ENCODE measurements around the gene ZZZ3. TPM values are rescaled to one million over a fixed set of nuclear protein-coding genes. Genes with fewer than 3 reads are reported as not detected.

Gene ZZZ3
- total RNA-seq (10 to 100 TPM; 44.3 to 85.3 (median 53.7) TPM), polyA plus RNA-seq (10 to 100 TPM; 10.2 to 14.3 (median 13.7) TPM)
- long read RNA-seq, donor 1, full-length matches to known transcripts = 4 of 10 reads
- long read RNA-seq, donor 1, partial matches to known transcripts = 6 of 10 reads
- long read RNA-seq, donor 1, other reads (novel, unspliced or antisense) = 0 of 10 reads
- long read RNA-seq, donor 2, partial matches to known transcripts = 0 of 1 reads
- long read RNA-seq, donor 2, other reads (novel, unspliced or antisense) = 0 of 1 reads

- WGBS, 5 donors = 0 to 1% (median 0%) methylated on average over 30 to 56 of the region's 56 CpGs
- Histone ChIP-seq H3K27ac (peak within 1 kb of the TSS; percentile 91 to 98 (median 95)), H3K4me3 (peak within 1 kb of the TSS; percentile 81 to 98 (median 90)), H3K36me3 (no peaks in the 10 kb centered on the region), H3K9me3 (no peaks in the 10 kb centered on the region), H3K4me1 (peaks cover 32 to 59% (median 49%) of the 10 kb centered on the region in 6 donors), H3K27me3 (replicated peaks in 1 of 7) (no peaks in the 10 kb centered on the region)
- intact Hi-C loops (cut with DNase I; ENCODE audit: low total_unique reads) = no loop called here
- DNase-seq = peak; percentile 97
- TF ChIP-seq POLR2A (IDR thresholded peaks at IDR 0.05) (no peak), POLR2AphosphoS5 (IDR thresholded peaks at IDR 0.05) (peak; percentile 72 to 87 (median 76)), CTCF (IDR thresholded peaks at IDR 0.05 in 8 of 11, conservative IDR thresholded peaks at IDR 0.05 in 3 of 11) (peak in 4 of 11 experiments; percentile 47 to 59 (median 50))
Observed at GRCh38 chr1:77682460-77683159, at the start of gene ZZZ3. Gene ZZZ3 (minus strand): TSS chr1:77682658. CDS start chr1:77633354, 49,304 bp downstream.

GRCh38 chr1:77732090-77732489, 49.6 kb upstream of the ZZZ3 start:
- no peak overlapping the region for H3K27ac ChIP-seq
- no peaks in the 10 kb centered on the region for H3K27me3 ChIP-seq (replicated peaks in 1 of 7)
- TF ChIP-seq POLR2A (IDR thresholded peaks at IDR 0.05) = no peak
- no peak for TF ChIP-seq CTCF (IDR thresholded peaks at IDR 0.05 in 8 of 11, conservative IDR thresholded peaks at IDR 0.05 in 3 of 11)
- TF ChIP-seq POLR2AphosphoS5 (IDR thresholded peaks at IDR 0.05) = no peak
- intact Hi-C loops (cut with DNase I; ENCODE audit: low total_unique reads) = no loop called here
- 82 to 97% (median 93%) methylated on average over 1 of the region's 1 CpG for WGBS, 5 donors
- no peak for DNase-seq
- peaks cover 0 to 99% (median 42%) of the 10 kb centered on the region in 6 donors for H3K36me3 ChIP-seq
- no peaks in the 10 kb centered on the region for H3K9me3 ChIP-seq
- no peak overlapping the region for H3K4me3 ChIP-seq
- H3K4me1 ChIP-seq = no peaks in the 10 kb centered on the region

- Histone ChIP-seq H3K9me3 (no peaks in the 10 kb centered on the region), H3K27ac (no peak overlapping the region), H3K4me1 (no peaks in the 10 kb centered on the region), H3K4me3 (no peak overlapping the region), H3K27me3 (replicated peaks in 1 of 7) (no peaks in the 10 kb centered on the region), H3K36me3 (peaks cover 0 to 100% (median 82%) of the 10 kb centered on the region in 6 donors)
- WGBS, 5 donors = 94 to 100% (median 97%) methylated on average over 4 of the region's 4 CpGs
- intact Hi-C loops (cut with DNase I; ENCODE audit: low total_unique reads) = no loop called here
- TF ChIP-seq POLR2AphosphoS5 (IDR thresholded peaks at IDR 0.05) (no peak), POLR2A (IDR thresholded peaks at IDR 0.05) (no peak), CTCF (IDR thresholded peaks at IDR 0.05 in 8 of 11, conservative IDR thresholded peaks at IDR 0.05 in 3 of 11) (no peak)
- DNase-seq = no peak
Observed at GRCh38 chr1:77725706-77726105, 43.2 kb upstream of the ZZZ3 start.

GRCh38 chr1:77718181-77718580, 35.7 kb upstream of the ZZZ3 start:
- 95 to 99% (median 98%) methylated on average over 2 of the region's 2 CpGs for WGBS, 5 donors
- H3K36me3 ChIP-seq = peaks cover 6 to 100% (median 82%) of the 10 kb centered on the region in 6 donors

More at GRCh38 chr1:77718181-77718580, 35.7 kb upstream of the ZZZ3 start:
- Histone ChIP-seq H3K27me3 (replicated peaks in 1 of 7) (no peaks in the 10 kb centered on the region), H3K27ac (no peak overlapping the region), H3K4me1 (no peaks in the 10 kb centered on the region), H3K4me3 (no peak overlapping the region), H3K9me3 (no peaks in the 10 kb centered on the region)
- TF ChIP-seq CTCF (IDR thresholded peaks at IDR 0.05 in 8 of 11, conservative IDR thresholded peaks at IDR 0.05 in 3 of 11) = no peak
- TF ChIP-seq POLR2A (IDR thresholded peaks at IDR 0.05) = no peak
- no peak for TF ChIP-seq POLR2AphosphoS5 (IDR thresholded peaks at IDR 0.05)
- intact Hi-C loops (cut with DNase I; ENCODE audit: low total_unique reads) = loop anchor here (10.0 kb wide), 1 partner anchor 247 kb away; no protein-coding TSS in a partner anchor
- no peak for DNase-seq

Data from spleen (tissue), 13 donors.